Activated naive CD4-positive, alpha-beta T cell treated with anti-CD3 and anti-CD28 coated beads, Interleukin-2, amount 50 U/mL, for 72 hours (primary cell): ENCODE data around the gene RTL3. TPM values are rescaled to one million over a fixed set of nuclear protein-coding genes. Genes with fewer than 3 reads are reported as not detected.
A peak's percentile ranks its signal among the peaks of the same experiment; 100 is the strongest.

Experiments used
- ATAC-seq, 2 donors: fragments of 150-1000 bp; cut with Tn5 transposase; 2 replicates each; pipeline ENCODE4 v1.10.0; 2021; ENCODE audit warnings: mild to moderate bottlenecking in 2 of 2, moderate library complexity in 2 of 2
- DNase-seq, 2 donors: peaks; one replicate each; pipeline ENCODE4 v3.0.0; 2021 to 2022; ENCODE audit warnings: low spot score in 2 of 2
- H3K27ac Mint-ChIP-seq, 2 donors: one replicate each; pipeline ENCODE4 v1.8.0; 2022; ENCODE audit warnings: mild to moderate bottlenecking in 2 of 2, mixed read lengths in 2 of 2
- H3K36me3 Mint-ChIP-seq, 2 donors: one replicate each; pipeline ENCODE4 v1.8.0; 2022; ENCODE audit warnings: mixed read lengths in 2 of 2
- H3K9me3 Mint-ChIP-seq, 2 donors: one replicate each; pipeline ENCODE4 v1.8.0; 2022; ENCODE audit warnings: mixed read lengths in 2 of 2
- total RNA-seq, 2 donors: library from RNA; stranded (reverse); gene quantifications; one replicate each; pipeline ENCODE4 v1.2.3, GENCODE V29; 2022

Gene RTL3
- total RNA-seq, result not detected

GRCh38 chrX:78658845-78659744, at the start of gene RTL3:
TSS of gene RTL3 (minus strand) at chrX:78659328. CDS start at chrX:78658420, 908 bp downstream.
- H3K27ac Mint-ChIP-seq, result no peak within 1 kb of the TSS
- no peaks in the 10 kb centered on the region for H3K36me3 Mint-ChIP-seq
- no peak for ATAC-seq
- H3K9me3 Mint-ChIP-seq, result no peaks in the 10 kb centered on the region
- DNase-seq, result no peak

GRCh38 chrX:78708816-78709215, 49.7 kb upstream of the RTL3 start:
- Mint-ChIP-seq H3K27ac (no peak overlapping the region), H3K9me3 (no peaks in the 10 kb centered on the region), H3K36me3 (peaks cover 0 to 5% of the 10 kb centered on the region in 2 donors)
- ATAC-seq (no peak), DNase-seq (no peak)

- DNase-seq, result no peak
- no peak for ATAC-seq
- no peaks in the 10 kb centered on the region for H3K9me3 Mint-ChIP-seq
- no peak overlapping the region for H3K27ac Mint-ChIP-seq
- peaks cover 0 to 5% of the 10 kb centered on the region in 2 donors for H3K36me3 Mint-ChIP-seq
These were observed 49.1 kb upstream of the RTL3 start for GRCh38 chrX:78708262-78708661.

GRCh38 chrX:78706071-78706470, 46.9 kb upstream of the RTL3 start:
- no peaks in the 10 kb centered on the region for H3K9me3 Mint-ChIP-seq
- H3K27ac Mint-ChIP-seq, result no peak overlapping the region
- no peak for ATAC-seq
- no peaks in the 10 kb centered on the region for H3K36me3 Mint-ChIP-seq
- no peak for DNase-seq

GRCh38 chrX:78693536-78693935, 34.4 kb upstream of the RTL3 start:
- no peaks in the 10 kb centered on the region for H3K9me3 Mint-ChIP-seq
- DNase-seq (no peak), ATAC-seq (no peak)
- no peak overlapping the region for H3K27ac Mint-ChIP-seq
- no peaks in the 10 kb centered on the region for H3K36me3 Mint-ChIP-seq

GRCh38 chrX:78693012-78693411, 33.9 kb upstream of the RTL3 start:
- no peak for ATAC-seq

GRCh38 chrX:78687586-78687985, 28.5 kb upstream of the RTL3 start:
- H3K9me3 Mint-ChIP-seq, result no peaks in the 10 kb centered on the region
- DNase-seq, result no peak
- ATAC-seq, result no peak
- H3K36me3 Mint-ChIP-seq, result no peaks in the 10 kb centered on the region
- H3K27ac Mint-ChIP-seq, result no peak overlapping the region

More at GRCh38 chrX:78693012-78693411, 33.9 kb upstream of the RTL3 start:
- Mint-ChIP-seq H3K36me3 (no peaks in the 10 kb centered on the region), H3K27ac (no peak overlapping the region), H3K9me3 (no peaks in the 10 kb centered on the region)
- DNase-seq, result no peak

GRCh38 chrX:78673246-78673645, 14.1 kb upstream of the RTL3 start:
- DNase-seq (no peak), ATAC-seq (no peak)
- Mint-ChIP-seq H3K27ac (no peak overlapping the region), H3K9me3 (no peaks in the 10 kb centered on the region), H3K36me3 (no peaks in the 10 kb centered on the region)

GRCh38 chrX:78665342-78665741, 6.2 kb upstream of the RTL3 start:
- Mint-ChIP-seq H3K9me3 (peaks cover 0 to 8% of the 10 kb centered on the region in 2 donors), H3K36me3 (no peaks in the 10 kb centered on the region), H3K27ac (no peak overlapping the region)
- ATAC-seq (no peak), DNase-seq (no peak)

GRCh38 chrX:78661836-78662235, 2.7 kb upstream of the RTL3 start:
- Mint-ChIP-seq H3K9me3 (peaks cover 0 to 8% of the 10 kb centered on the region in 2 donors), H3K36me3 (no peaks in the 10 kb centered on the region), H3K27ac (no peak overlapping the region)
- no peak for DNase-seq
- ATAC-seq, result no peak

GRCh38 chrX:78659955-78660354, 827 bp upstream of the RTL3 start:
- ATAC-seq (no peak), DNase-seq (no peak)
- Mint-ChIP-seq H3K36me3 (no peaks in the 10 kb centered on the region), H3K27ac (no peak overlapping the region), H3K9me3 (peaks cover 0 to 7% of the 10 kb centered on the region in 2 donors)

GRCh38 chrX:78658414-78658813, 714 bp downstream of the RTL3 start:
- Mint-ChIP-seq H3K36me3 (no peaks in the 10 kb centered on the region), H3K27ac (no peak overlapping the region), H3K9me3 (no peaks in the 10 kb centered on the region)
- no peak for ATAC-seq
- no peak for DNase-seq

GRCh38 chrX:78655642-78656041, 3.5 kb downstream of the RTL3 start:
- DNase-seq, result no peak

GRCh38 chrX:78653118-78653822, 5.9 kb downstream of the RTL3 start:
- Mint-ChIP-seq H3K9me3 (no peaks in the 10 kb centered on the region), H3K36me3 (peaks cover 0 to 2% of the 10 kb centered on the region in 2 donors), H3K27ac (no peak overlapping the region)
- DNase-seq, result no peak
- ATAC-seq, result peak; percentile 40 to 53

More at GRCh38 chrX:78655642-78656041, 3.5 kb downstream of the RTL3 start:
- Mint-ChIP-seq H3K36me3 (no peaks in the 10 kb centered on the region), H3K27ac (no peak overlapping the region), H3K9me3 (no peaks in the 10 kb centered on the region)
- no peak for ATAC-seq

- Mint-ChIP-seq H3K36me3 (peaks cover 8 to 20% of the 10 kb centered on the region in 2 donors), H3K9me3 (peaks cover 3 to 6% of the 10 kb centered on the region in 2 donors), H3K27ac (peak overlapping the region in 1 of 2 donors; percentile 77)
- peak in 1 of 2 donors; percentile 6 for DNase-seq
- peak; percentile 68 to 92 for ATAC-seq
These were observed 8.2 kb downstream of the RTL3 start for GRCh38 chrX:78650906-78651437.

- peak overlapping the region in 1 of 2 donors; percentile 50 for H3K27ac Mint-ChIP-seq
- H3K9me3 Mint-ChIP-seq, result peaks cover 10 to 18% of the 10 kb centered on the region in 2 donors
- ATAC-seq, result peak; percentile 79 to 82
- peaks cover 15 to 41% of the 10 kb centered on the region in 2 donors for H3K36me3 Mint-ChIP-seq
- DNase-seq, result no peak
These were observed 15.3 kb downstream of the RTL3 start for GRCh38 chrX:78643874-78644273.

GRCh38 chrX:78643096-78643495, 16.0 kb downstream of the RTL3 start:
- H3K27ac Mint-ChIP-seq, result no peak overlapping the region
- peaks cover 10 to 18% of the 10 kb centered on the region in 2 donors for H3K9me3 Mint-ChIP-seq
- DNase-seq, result no peak
- no peak for ATAC-seq
- peaks cover 14 to 38% of the 10 kb centered on the region in 2 donors for H3K36me3 Mint-ChIP-seq
